Amniotic stem cell (primary cell): ENCODE results near the gene CREB3L2.
"Not testable (repeated sequence)": the region's sequence is repeated elsewhere in the genome, so short reads cannot be mapped to it uniquely, and the experiment has no call there.

Experiments
- DNase-seq: peaks from one replicate; lab custom pipeline; 2025; lab: John Stamatoyannopoulos, UW

CREB3L2 gene

DNA sequence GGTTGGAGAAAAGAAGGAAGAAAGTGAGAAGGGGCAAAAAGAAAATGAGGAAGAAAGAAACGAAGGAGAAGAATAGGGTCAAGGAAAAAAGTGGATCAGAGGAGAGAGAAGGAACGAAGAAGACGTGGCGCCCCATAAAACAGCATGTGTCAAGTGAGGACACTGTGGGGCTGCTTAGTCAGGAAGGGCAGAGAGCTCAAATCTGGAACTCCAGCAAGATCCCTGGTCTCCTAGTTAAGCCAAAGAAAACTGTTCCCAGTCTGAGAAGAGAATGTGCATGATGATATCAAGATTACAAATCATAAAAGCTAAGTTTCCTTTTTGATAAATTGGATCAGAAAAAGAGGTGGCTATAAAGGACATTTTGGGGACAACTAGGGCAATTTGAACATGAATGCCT, 33.0 kb downstream of the CREB3L2 start:
- no peak for DNase-seq

DNA sequence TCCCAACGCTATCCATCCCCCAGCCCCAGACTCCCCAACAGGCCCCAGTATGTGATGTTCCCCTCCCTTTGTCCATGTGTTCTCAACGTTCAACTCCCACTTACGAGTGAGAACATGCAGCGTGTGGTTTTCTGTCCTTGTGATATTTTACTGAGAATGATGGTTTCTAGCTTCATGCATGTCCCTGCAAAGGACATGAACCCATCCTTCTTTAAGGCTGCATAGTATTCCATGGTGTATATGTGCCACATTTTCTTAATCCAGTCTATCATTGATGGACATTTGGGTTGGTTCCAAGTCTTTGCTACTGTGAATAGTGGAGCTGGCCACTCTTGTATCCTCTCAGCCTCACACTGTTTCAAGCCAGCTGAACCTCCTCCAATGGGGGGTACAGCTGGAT, 33.5 kb downstream of the CREB3L2 start:
- not testable (repeated sequence) for DNase-seq

DNA sequence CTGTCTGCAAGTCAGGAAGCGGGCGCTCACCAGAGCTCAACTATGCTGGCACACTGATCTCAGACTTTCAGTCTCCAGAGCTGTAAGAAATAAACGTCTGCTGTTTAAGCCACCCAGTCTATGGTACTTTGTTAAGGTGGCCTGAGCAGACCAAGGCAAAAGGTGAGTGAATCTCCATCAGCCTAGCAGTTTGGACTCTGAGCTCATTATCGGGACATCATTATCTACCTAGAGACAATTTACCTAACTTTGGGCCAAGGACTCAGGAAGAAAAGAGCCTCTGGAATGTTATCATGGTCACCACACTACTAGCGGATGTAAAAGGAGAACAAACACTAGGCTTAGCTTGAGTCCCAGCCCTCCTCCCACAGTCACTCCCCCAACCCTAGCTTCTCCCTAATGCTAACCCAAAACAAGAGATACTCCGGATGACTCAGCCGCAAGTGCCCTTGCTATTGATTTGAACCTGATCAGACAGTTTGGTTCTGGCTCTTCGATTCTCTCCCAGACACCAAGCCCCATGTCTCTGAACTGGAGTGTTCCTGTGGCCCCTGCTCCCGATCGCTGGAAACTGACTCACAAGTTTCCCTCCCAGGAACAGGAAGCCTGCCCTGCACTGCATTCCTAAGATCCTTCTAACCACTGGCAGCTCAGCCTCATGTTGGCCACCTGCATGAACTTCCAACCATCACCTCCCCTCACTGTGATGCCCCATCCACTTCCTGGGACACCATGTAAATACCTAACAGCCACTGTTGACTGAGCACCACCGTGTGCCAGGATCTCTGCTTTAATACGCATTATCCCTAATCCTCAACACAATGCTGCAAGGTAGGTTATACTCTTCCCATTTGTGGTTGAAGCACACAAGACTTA, 34.5 kb downstream of the CREB3L2 start:
- DNase-seq: no peak

DNA sequence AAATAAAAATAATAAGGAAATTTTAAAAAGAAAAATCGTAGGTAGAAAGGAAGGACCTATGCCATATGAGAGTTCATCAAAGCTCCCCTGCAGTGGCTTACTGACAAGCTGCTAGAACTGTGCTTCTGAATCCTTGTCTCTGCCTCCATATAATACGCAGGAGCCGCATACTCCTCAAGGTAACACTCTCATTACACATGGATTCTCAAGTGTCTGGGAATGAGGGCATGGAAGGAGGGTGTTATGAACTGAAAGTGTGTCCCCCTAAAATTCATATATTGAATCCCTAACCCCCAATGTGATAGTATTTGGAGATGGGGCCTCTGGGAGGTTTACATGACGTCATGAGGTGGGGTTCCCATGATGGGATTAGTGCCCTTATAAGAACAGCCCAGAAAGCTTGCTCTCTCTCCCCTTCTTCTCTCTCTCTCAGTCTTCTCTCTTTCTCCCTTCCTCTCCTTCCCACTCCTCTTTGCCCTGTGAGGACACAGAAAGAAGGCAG, 35.2 kb downstream of the CREB3L2 start:
- DNase-seq: no peak

DNA sequence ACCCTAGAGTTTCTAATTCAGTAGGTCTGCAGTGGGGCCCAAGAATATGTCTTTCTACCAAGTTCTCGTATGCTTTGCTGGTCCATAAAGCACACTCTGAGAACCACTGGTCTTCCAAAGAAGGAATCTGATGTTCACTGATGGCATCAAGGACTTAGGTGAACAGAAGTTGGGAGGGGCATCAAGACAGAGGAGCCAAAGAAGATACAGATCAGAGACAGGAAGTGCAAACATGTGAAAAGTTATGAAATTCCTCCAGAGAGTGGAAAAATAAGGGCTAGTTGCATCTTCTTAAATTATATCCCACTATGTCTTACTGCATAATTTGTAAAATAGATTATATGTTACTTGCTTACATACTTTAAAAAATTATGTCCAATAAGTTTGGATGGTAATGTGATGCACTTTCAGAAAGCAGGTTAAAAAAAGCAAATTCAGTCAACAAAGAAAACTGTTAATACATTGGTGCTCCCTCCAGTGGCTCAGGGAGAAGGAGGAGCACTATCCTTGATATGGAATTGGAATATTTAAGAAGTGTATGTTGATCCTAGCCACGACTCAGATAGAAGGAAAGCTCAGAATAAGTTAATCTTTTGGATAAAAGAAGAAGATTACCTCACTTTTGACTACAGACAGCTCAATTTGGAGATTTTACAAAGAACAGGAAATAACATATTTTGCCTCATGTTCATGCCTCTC, 35.8 kb downstream of the CREB3L2 start:
- no peak for DNase-seq

DNA sequence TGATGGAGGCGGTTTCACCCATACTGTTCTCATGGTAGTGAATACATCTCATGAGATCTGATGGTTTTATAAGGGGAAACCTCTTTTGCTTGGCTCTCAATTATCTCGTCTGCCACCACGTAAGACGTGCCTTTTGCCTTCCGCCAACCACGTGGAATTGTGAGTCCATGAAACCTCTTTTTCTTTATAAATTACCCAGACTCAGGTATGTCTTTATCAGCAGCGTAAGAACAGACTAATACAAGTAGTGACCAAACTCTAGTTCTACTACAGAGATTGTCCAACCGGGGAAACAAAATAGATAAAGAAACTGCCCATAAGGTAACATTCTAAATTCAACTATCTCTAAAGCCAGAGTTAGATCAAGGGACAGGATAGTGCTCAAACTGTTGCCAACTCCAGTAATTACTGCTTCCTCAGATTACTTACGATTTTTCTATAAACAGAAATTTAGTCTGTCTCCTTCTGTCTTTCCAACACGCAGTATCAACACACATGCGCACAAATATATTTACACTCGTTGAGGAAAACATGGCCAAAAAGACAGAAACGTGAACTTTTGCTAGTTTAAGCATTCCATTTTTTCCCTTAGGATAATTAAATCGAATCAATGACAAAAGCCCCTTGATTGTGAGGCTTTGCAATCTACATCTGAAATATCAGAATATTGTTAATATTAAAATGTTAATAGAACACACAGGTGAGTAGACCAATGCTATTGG, 36.9 kb downstream of the CREB3L2 start:
- no peak for DNase-seq

DNA sequence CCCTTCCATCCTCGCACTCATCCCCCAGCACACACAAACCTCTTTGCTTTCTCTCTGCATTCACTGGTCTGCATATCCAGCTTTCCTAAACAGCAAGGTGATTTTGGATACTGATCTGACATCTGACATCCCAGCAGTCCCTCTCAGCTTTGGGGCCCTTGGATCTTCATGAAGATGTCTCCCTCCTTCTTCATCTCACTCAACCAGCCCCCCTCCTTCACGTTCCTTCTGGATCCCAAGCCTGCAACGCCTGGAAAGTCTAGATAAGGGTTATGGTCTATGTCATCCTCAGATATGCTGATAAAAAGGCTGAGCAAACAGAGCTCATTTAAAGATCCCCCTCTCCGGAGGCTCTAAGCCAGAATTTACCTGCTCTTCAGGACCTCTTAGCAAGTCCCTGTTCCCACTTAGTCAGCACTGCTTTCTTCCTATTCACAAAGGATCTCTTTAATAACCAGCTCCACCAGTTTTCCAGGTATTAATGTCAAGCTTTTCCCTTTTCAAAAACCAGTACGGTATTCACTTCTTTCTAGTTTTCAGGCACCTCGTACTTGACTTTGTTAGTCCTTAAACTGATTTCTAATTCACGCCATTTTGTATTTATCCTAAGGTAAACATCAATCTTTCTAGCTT, 38.9 kb downstream of the CREB3L2 start:
- no peak for DNase-seq

DNA sequence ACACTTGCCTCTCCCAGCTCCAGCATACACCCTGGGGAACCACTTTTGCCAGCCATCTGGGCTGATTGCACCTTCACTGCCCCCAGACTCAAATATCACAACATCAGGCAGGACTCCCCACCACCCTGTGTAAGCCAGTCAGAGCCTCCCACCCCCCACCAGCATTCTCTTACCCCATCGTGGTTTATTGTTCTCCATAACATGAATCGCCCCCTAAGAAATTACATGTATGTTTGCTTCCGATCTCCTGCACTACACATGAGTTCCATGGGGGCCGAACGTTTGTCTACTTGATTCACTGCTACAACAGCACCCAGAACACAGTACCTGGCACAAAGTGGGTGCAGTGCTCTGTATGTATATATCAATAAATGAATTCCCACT, 39.4 kb downstream of the CREB3L2 start:
- DNase-seq: no peak

DNA sequence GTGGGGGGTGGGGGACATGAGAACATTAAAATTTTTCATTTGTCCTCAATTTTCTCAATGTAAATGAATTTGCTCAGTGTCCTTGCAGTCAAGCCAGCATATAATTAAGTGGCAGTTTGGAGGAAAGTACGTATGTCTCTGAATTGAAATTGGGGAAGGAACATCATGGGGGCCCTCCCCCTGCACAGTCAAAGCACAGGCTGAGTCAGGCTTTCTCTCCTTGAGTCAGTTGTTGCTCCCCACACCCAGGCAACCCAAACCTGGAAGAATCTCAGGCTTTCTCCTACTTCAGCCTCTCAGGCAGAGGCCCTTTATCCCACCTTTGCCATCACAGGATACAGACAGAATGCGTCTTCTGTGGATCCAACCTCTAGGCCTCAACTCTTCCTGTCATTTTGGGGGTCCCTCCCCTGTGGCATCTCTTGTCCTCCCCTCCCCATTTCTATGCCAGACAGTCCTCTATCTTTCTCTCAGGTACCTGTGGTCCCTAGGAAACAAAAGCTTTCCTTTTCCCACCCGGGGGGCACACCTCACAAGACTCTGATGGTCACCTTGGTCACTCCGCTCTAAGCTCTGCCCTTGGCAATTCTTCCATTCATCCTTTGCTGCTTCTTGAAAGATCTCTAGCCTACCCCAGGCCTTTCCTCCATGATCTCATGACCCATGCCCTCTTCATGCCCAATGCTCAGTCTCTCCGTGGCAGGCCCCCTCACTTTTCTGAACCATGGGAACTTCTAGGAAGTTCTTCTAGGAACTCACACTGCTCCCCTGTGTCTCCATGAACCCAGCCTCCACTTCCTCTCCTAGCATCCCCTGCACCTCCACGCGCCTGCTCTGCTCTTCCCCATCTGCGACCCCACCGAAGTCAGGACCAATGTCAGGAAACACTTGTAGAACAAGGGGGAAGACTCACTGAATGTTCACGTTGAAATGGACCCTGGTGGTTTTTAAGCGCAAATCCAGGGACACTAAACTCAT, 40.4 kb downstream of the CREB3L2 start:
- no peak for DNase-seq

DNA sequence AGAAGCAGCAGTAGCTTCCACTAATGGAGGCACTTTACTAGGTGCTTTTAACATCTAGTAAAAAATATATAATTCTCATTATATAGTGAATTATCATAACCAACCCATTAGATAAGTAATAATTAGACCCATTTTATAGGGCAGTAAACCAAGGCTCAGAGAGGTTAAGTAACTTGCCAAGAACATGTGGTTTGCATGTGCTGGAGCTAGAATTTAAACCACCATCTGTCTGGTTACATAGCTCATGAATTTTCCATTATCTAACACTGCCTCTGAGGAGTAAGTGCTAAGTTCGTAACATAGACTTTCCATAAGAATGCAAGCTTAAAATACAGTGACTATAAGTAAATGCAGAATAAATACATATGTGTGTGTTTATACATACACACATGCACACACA, 41.9 kb downstream of the CREB3L2 start:
- no peak for DNase-seq

DNA sequence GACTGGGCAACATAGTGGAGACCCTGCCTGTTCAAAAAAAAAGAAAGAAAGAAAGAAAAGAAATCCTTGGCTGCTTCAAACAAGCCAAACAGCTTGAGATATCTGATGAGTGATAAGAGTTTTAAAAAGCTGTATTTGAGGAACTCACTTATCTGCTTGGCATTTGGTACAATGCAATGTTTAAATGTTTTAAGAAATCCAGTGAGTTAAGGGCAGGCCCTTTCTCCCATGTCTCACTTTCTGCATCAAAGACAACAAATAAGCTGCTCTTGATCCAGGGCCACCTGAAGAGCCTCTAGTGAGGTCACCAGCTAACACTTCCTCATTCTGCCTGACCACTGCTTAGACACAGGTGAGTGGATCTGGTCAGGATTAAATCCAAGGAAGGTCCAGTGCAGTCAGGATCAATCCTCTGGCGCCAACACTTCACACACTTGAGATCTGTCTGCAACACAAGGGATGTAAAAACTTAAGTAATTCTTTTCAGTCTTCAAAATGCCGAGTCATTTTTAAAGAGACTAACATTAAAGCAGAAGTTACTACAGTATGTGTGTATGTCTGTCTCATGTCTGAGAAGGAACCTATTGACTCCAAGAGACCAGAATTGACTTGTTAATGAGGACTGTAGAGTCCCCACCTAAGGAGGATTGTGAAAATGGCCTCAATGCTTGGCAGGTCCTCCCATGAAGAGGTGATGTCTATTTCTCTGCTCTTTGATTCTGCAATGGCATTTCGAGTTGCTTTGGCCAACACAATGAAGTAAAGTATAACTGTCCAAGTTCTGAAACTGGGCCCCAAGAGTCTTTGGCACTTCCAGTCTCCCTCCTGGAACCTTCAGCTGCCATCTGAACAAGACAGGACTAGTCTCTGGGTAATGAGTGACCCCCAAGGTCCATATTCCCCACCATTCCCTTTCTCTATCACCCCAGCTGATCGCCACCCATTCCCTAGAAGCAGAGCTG, 43.1 kb downstream of the CREB3L2 start:
- no peak for DNase-seq

DNA sequence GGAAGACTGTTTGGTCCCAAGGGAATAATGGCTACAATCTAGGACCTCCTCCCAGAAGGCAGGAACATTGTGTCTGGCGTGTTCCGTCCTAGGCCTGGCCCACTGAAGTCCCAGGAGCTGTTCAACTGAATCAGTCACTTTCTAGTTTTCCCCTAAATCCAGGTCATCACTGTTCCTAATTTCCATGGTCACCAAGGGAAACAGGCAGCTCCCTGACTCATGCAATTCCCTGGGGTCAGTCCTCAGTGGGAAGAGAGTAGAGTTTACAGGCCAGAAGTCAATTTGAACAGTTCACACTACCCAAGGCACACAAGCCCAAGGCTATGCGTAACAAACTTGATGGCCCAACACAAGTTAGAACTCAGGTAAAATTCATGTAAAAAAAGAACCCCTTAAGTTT, 44.0 kb downstream of the CREB3L2 start:
- no peak for DNase-seq

DNA sequence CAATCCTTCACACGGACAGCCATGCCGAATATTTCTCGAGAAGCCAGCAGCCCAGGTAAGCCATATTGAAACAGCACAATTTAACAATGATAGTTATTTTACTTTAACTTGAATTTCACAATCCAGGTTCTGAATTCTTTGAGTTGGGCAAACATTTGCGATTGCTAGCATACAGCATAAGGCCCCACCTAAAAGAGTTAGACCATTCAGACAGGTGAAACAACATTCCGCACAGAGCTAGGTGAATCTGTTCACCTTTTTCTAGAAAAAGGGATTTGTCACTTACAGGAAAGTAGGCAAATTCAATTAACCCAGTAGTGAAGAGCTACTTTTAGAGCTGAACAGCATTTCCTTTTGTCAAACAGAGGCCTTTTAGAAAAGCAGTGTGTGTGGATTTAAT, 45.3 kb downstream of the CREB3L2 start:
- DNase-seq: no peak

DNA sequence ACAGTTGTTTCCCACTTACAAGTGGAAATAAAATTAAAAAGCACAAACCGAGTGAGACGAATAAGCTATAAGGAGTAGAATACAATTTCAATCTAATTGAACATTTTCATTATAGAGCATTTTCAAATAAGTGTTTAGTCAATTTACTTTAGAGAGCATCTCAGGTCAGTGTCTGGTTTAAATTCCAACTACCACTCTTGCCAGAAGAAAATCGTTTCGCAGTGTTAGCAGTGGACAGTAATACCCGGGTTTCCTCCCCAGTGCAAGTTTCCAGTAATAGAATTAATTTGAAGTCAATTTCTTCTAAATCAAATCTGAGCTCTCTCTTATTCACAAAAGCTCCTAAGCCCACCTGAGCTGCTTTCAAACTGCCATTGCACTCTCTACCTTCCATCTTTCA, 45.7 kb downstream of the CREB3L2 start:
- no peak for DNase-seq

DNA sequence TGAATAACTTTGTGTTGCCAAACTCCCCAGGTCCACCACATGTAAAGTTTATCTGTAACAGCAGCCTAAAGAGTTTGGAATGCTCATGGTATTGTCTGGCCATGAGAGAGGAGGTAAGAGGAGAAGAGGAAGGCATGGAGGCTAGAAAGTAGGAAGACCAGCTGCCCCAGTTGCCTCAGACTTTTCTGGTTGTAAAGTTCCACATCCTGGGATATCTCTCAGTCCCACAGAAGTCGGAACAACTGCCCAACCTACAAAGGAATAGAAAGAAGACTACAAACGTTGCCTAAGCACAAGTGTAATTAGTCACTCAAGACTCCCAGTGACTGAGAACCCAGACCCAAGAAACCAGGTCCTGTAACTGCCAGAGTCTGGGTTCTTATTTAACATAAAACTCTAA, 47.3 kb downstream of the CREB3L2 start:
- DNase-seq: no peak

DNA sequence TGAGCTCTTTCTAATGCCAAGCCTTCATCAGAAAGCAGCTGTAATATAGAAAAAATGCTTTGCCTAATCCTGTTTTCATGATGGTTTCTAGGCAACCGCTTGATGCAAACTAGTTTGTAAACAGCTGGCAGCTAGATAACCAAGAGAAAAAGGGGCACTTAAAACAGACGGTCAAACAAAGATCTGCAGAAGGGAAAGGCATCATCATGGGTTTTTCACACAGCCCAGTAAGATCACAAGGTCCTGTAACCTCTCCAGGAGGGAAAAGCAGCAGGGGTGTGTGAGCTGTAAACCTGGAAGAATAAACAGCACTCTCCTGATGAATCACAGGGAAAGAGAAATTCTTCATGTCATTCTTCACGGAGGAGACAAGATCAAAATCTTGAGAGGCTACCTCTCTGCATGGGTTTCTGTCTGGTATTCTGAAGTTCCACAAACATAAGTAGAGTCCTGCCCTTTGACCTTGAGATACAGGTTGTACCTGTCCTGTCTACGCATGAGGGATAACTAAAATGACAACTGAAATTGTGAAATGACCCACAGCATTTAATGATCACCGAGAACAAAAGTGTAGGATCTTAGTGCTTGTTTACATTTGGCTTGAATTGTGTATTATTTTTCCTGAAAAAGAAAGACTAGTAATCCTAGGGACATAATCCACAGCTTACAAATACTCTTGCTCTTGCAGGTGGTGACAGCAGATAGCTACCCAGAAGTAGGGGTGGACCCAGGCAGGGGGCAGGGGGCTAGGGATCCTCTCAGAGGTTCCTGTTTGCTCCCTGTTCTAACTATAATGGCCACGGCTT, 48.0 kb downstream of the CREB3L2 start:
- peak; percentile 44 for DNase-seq

DNA sequence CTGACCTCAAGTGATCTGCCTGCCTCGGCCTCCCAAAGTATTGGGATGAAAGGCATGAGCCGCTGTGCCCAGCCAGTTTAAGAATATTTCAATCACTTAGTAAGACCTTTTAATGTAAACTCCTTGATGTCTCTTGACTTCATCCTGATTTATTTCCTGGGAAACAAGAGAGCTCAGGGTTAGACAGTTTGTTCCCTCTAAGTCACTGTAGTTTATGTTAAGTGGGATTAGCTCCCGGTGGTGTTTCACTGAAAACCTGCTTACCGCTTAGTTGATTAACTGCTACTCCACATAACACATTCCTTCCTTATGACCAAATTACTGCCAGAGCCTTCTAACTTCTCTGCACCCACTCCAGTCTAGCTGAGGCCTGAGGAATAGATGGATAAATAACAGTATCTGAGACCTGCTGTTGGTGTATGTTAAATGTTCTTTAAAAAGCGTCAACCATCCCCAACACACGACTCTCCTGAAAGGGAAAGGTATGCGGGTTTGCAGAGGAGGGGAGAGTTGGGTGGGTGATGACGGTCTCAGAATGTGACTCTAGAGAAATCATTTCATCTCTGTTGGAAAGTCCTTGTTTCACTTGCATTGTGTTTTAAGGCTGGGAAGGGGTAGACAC, 48.7 kb downstream of the CREB3L2 start:
- no peak for DNase-seq

DNA sequence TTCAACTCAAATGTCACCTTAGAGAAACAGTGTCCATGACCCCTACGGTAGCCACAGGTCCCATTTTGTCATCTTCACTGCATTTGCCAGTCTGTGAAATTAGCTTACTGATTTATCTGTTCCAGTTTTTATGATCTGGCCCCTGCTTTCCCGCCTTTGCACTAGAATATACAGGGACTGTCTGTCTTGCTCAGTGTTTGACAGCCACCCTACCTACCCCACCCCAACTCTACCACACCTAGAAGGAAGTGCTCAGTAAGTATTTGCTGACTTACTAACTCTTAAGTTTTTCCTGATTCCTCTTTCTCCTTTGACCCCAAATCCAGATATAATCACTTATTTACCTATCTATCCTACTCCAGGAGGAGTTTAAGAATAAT, 49.5 kb downstream of the CREB3L2 start:
- no peak for DNase-seq
